ENCODE measurements around the gene ARHGEF12. TPM values are rescaled to one million over a fixed set of nuclear protein-coding genes. Genes with fewer than 3 reads are reported as not detected.

Gene ARHGEF12
- total RNA-seq, 1 donor from 2014 or later: 83.1 TPM

DNA sequence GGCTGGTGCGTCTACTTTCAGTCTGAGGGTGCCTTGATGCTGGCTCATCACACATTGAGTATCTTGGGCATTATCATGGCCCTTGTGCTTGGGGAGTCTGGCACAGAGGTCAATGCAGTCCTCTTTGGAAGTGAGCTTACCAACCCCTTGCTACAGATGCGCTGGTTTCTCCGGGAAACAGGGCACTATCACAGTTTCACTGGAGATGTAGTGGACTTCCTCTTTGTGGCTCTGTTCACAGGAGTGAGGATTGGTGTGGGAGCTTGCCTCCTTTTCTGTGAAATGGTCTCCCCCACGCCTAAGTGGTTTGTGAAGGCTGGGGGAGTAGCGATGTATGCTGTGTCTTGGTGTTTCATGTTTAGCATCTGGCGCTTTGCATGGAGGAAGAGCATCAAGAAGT is 6.2 kb upstream of the ARHGEF12 start:
- Mint-ChIP-seq H3K27me3 (ENCODE audit: low read depth, unreplicated experiment) (no peaks in the 10 kb centered on the region), H3K27ac (ENCODE audit: unreplicated experiment) (peak overlapping the region; percentile 10), H3K4me1 (ENCODE audit: low read depth, unreplicated experiment) (peaks cover 50% of the 10 kb centered on the region), H3K9me3 (ENCODE audit: unreplicated experiment) (no peaks in the 10 kb centered on the region), H3K4me3 (ENCODE audit: unreplicated experiment) (no peak overlapping the region), H3K36me3 (ENCODE audit: low read depth, unreplicated experiment) (peaks cover 4% of the 10 kb centered on the region)
- peak overlapping the region; percentile 51 for H3K4me2 ChIP-seq (ENCODE audit: low read length)
- peaks cover 36% of the 10 kb centered on the region for H3K79me2 ChIP-seq (ENCODE audit: insufficient read depth, low read length)
- H3K4me1 ChIP-seq (ENCODE audit: insufficient read depth, low read length): peaks cover 57% of the 10 kb centered on the region
- H4K20me1 ChIP-seq (ENCODE audit: insufficient read depth, low read length): no peaks in the 10 kb centered on the region
- no peak overlapping the region for H2AFZ ChIP-seq (ENCODE audit: low read depth, low read length)
- FAIRE-seq (no peak), DNase-seq (ENCODE audit: low read depth) (no peak)
- H3K9me3 ChIP-seq (ENCODE audit: insufficient read depth, low read depth, low read length): no peaks in the 10 kb centered on the region
- H3K4me3 ChIP-seq (ENCODE audit: insufficient read depth, low read depth, low read length): no peak overlapping the region
- no peak for TF ChIP-seq EZH2 (IDR thresholded peaks at IDR 0.05; ENCODE audit: insufficient read depth, low read length)
- TF ChIP-seq, protein P1, sequence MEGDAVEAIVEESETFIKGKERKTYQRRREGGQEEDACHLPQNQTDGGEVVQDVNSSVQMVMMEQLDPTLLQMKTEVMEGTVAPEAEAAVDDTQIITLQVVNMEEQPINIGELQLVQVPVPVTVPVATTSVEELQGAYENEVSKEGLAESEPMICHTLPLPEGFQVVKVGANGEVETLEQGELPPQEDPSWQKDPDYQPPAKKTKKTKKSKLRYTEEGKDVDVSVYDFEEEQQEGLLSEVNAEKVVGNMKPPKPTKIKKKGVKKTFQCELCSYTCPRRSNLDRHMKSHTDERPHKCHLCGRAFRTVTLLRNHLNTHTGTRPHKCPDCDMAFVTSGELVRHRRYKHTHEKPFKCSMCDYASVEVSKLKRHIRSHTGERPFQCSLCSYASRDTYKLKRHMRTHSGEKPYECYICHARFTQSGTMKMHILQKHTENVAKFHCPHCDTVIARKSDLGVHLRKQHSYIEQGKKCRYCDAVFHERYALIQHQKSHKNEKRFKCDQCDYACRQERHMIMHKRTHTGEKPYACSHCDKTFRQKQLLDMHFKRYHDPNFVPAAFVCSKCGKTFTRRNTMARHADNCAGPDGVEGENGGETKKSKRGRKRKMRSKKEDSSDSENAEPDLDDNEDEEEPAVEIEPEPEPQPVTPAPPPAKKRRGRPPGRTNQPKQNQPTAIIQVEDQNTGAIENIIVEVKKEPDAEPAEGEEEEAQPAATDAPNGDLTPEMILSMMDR (IDR thresholded peaks at IDR 0.05; ENCODE audit: insufficient read depth, low read depth, low read length): no peak
- peak overlapping the region; percentile 82 for H3K27ac ChIP-seq (ENCODE audit: low read depth, low read length)
- H3K36me3 ChIP-seq (ENCODE audit: insufficient read depth, low read length): peaks cover 9% of the 10 kb centered on the region
- no peaks in the 10 kb centered on the region for H3K27me3 ChIP-seq (ENCODE audit: insufficient read depth, low read length)
- no peak overlapping the region for H3K9ac ChIP-seq (ENCODE audit: low read length)

DNA sequence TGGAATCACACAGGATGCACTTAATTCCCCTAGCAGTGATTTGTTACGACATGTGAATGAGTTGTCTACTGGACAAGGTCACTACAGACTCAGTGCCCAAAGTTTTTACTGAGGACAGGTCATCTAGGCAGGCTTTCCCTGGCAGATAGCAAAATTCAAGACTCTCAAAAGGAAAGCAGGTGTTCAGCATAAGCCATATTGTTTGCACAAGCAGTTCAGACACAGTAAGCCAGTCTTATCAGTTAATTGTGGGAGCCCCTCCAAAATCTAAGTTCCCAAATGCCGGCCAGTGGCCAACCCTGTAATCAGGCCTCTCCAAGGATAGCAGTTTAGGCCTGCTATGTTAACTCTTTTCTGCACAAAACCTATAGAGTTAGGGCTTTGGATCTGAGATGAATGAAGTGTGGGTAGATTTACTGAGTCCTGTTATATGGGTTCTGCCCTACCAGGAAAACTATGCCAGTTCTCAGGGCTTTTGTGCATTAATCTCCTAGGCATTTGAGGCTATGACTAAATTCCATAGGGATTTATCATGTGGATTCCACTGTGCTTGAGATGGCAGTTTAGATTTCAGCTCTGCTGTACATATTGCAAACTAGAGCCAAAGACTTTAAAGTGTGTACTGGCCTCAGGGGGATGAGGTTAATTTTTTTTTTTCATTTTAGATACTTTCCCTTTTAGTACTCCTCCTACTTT is 4.8 kb upstream of the ARHGEF12 start:
- no peaks in the 10 kb centered on the region for H3K27me3 ChIP-seq (ENCODE audit: insufficient read depth, low read length)
- H3K4me1 Mint-ChIP-seq (ENCODE audit: low read depth, unreplicated experiment): peaks cover 45% of the 10 kb centered on the region
- H3K4me1 ChIP-seq (ENCODE audit: insufficient read depth, low read length): peaks cover 56% of the 10 kb centered on the region
- peak overlapping the region; percentile 73 for H3K4me2 ChIP-seq (ENCODE audit: low read length)
- FAIRE-seq: peak; percentile 72
- H3K9me3 ChIP-seq (ENCODE audit: insufficient read depth, low read depth, low read length): no peaks in the 10 kb centered on the region
- H3K27ac Mint-ChIP-seq (ENCODE audit: unreplicated experiment): peak overlapping the region; percentile 66
- peak overlapping the region; percentile 82 for H3K27ac ChIP-seq (ENCODE audit: low read depth, low read length)
- H3K36me3 Mint-ChIP-seq (ENCODE audit: low read depth, unreplicated experiment): peaks cover 4% of the 10 kb centered on the region
- peaks cover 9% of the 10 kb centered on the region for H3K36me3 ChIP-seq (ENCODE audit: insufficient read depth, low read length)
- DNase-seq (ENCODE audit: low read depth): peak; percentile 91
- peak overlapping the region; percentile 54 for H3K9ac ChIP-seq (ENCODE audit: low read length)
- no peaks in the 10 kb centered on the region for H4K20me1 ChIP-seq (ENCODE audit: insufficient read depth, low read length)
- no peak overlapping the region for H3K4me3 Mint-ChIP-seq (ENCODE audit: unreplicated experiment)
- no peaks in the 10 kb centered on the region for H3K9me3 Mint-ChIP-seq (ENCODE audit: unreplicated experiment)
- no peak overlapping the region for H3K4me3 ChIP-seq (ENCODE audit: insufficient read depth, low read depth, low read length)
- H3K79me2 ChIP-seq (ENCODE audit: insufficient read depth, low read length): peaks cover 23% of the 10 kb centered on the region
- no peaks in the 10 kb centered on the region for H3K27me3 Mint-ChIP-seq (ENCODE audit: low read depth, unreplicated experiment)
- TF ChIP-seq, protein P1 (IDR thresholded peaks at IDR 0.05; ENCODE audit: insufficient read depth, low read depth, low read length): no peak
- TF ChIP-seq EZH2 (IDR thresholded peaks at IDR 0.05; ENCODE audit: insufficient read depth, low read length): no peak
- H2AFZ ChIP-seq (ENCODE audit: low read depth, low read length): no peak overlapping the region
